Mesenchymal stem cell (in vitro differentiated cells and primary cell): ENCODE results near the gene FUT1.
A peak's percentile ranks its signal among the peaks of the same experiment; 100 is the strongest.

ENCODE experiments used
- DNase-seq: peaks from one replicate; pipeline ENCODE4 v3.0.0-alpha.2; 2013
- H2AFZ ChIP-seq: one replicate; pipeline ENCODE4 v1.6.1; 2013; ENCODE audit warnings: low read depth, mild to moderate bottlenecking, control low read depth, inconsistent platforms, low read length, moderate library complexity
- H2AK5ac ChIP-seq: 2 replicates; pipeline ENCODE4 v1.6.1; 2013; ENCODE audit warnings: low read length, moderate library complexity, mild to moderate bottlenecking, inconsistent platforms; ENCODE audit not compliant: severe bottlenecking
- H2BK120ac ChIP-seq: one replicate; pipeline ENCODE4 v1.6.1; 2013; ENCODE audit warnings: low read depth, mild to moderate bottlenecking, inconsistent platforms, low read length, moderate library complexity
- H2BK12ac ChIP-seq, 2 experiments: one replicate each; pipeline ENCODE4 v1.6.1; 2013; ENCODE audit warnings: inconsistent platforms in 2 of 2, low read length in 2 of 2, mild to moderate bottlenecking in 2 of 2, moderate library complexity in 2 of 2, control low read depth in 1 of 2
- H2BK15ac ChIP-seq: one replicate; pipeline ENCODE4 v1.6.1; 2013; ENCODE audit warnings: mild to moderate bottlenecking, low read depth, inconsistent platforms; ENCODE audit not compliant: poor library complexity, severe bottlenecking
- H2BK5ac ChIP-seq: 2 replicates; pipeline ENCODE4 v1.6.1; 2013; ENCODE audit warnings: low read depth, mild to moderate bottlenecking, low read length, control low read depth, inconsistent platforms; ENCODE audit not compliant: poor library complexity, severe bottlenecking
- H3K14ac ChIP-seq, 2 experiments: one replicate each; pipeline ENCODE4 v1.6.1; 2013; ENCODE audit warnings: inconsistent platforms in 2 of 2, low read length in 2 of 2, control low read depth in 1 of 2, mild to moderate bottlenecking in 1 of 2, moderate library complexity in 1 of 2
- H3K18ac ChIP-seq, 2 experiments: one replicate each; pipeline ENCODE4 v1.6.1; 2013; ENCODE audit warnings: inconsistent platforms in 2 of 2, low read length in 2 of 2, control low read depth in 1 of 2, low read depth in 1 of 2, mild to moderate bottlenecking in 1 of 2
- H3K23ac ChIP-seq, 2 experiments: one replicate each; pipeline ENCODE4 v1.6.1; 2013; ENCODE audit warnings: inconsistent platforms in 2 of 2, low read length in 2 of 2, mild to moderate bottlenecking in 2 of 2, moderate library complexity in 2 of 2, control low read depth in 1 of 2
- H3K27ac ChIP-seq: 2 replicates; pipeline ENCODE4 v1.5.1; 2013; ENCODE audit warnings: mild to moderate bottlenecking, moderate library complexity, low read length, control low read depth, inconsistent platforms; ENCODE audit not compliant: poor library complexity, severe bottlenecking
- H3K27me3 ChIP-seq, 2 experiments: 2 replicates each; pipeline versions ENCODE4 v1.6.1 to v1.7.0; 2013; ENCODE audit warnings: low read length in 2 of 2, mild to moderate bottlenecking in 2 of 2, moderate library complexity in 2 of 2, control low read depth in 1 of 2, inconsistent platforms in 1 of 2; ENCODE audit not compliant: control insufficient read depth in 1 of 2, insufficient read depth in 1 of 2
- H3K36me3 ChIP-seq, 2 experiments: 2 replicates each; pipeline versions ENCODE4 v1.6.1 to v1.7.0; 2013; ENCODE audit warnings: low read length in 2 of 2, control low read depth in 1 of 2, inconsistent platforms in 1 of 2, low read depth in 1 of 2, mild to moderate bottlenecking in 1 of 2; ENCODE audit not compliant: insufficient read depth in 2 of 2, control insufficient read depth in 1 of 2
- H3K4ac ChIP-seq, 2 experiments: one replicate each; pipeline ENCODE4 v1.6.1; 2013; ENCODE audit warnings: inconsistent platforms in 2 of 2, low read length in 2 of 2, mild to moderate bottlenecking in 2 of 2, moderate library complexity in 2 of 2, control low read depth in 1 of 2, low read depth in 1 of 2
- H3K4me1 ChIP-seq: 2 replicates; pipeline ENCODE4 v1.6.1; 2013; ENCODE audit warnings: low read depth, low read length, control low read depth; ENCODE audit not compliant: control insufficient read depth, insufficient read depth
- H3K4me2 ChIP-seq: 2 replicates; pipeline ENCODE4 v1.6.1; 2013; ENCODE audit warnings: low read length, mild to moderate bottlenecking, inconsistent platforms; ENCODE audit not compliant: poor library complexity, severe bottlenecking
- H3K4me3 ChIP-seq, 2 experiments: 2 replicates each; pipeline versions ENCODE4 v1.5.1 to v1.7.0; 2013; ENCODE audit warnings: low read length in 2 of 2, mild to moderate bottlenecking in 2 of 2, control low read depth in 1 of 2, low read depth in 1 of 2; ENCODE audit not compliant: insufficient read depth in 1 of 2
- H3K79me1 ChIP-seq: replicated peaks from 2 replicates; pipeline ENCODE4 v1.6.1; 2013; ENCODE audit warnings: mild to moderate bottlenecking, control low read depth, low read length, inconsistent platforms; ENCODE audit not compliant: poor library complexity, severe bottlenecking
- H3K9ac ChIP-seq: 2 replicates; pipeline ENCODE4 v1.7.0; 2013; ENCODE audit warnings: mild to moderate bottlenecking, low read length, moderate library complexity
- H3K9me3 ChIP-seq: 2 replicates; pipeline ENCODE4 v1.7.0; 2013; ENCODE audit warnings: mild to moderate bottlenecking, low read length; ENCODE audit not compliant: control insufficient read depth
- H4K8ac ChIP-seq: one replicate; pipeline ENCODE4 v1.6.1; 2013; ENCODE audit warnings: inconsistent platforms, mild to moderate bottlenecking, low read length, moderate library complexity
- H4K91ac ChIP-seq: one replicate; pipeline ENCODE4 v1.6.1; 2013; ENCODE audit warnings: mild to moderate bottlenecking, low read length, inconsistent platforms
- WGBS: methylation state at CpG from one replicate; pipeline ENCODE4 v1.1.7; 2013; ENCODE audit warnings: mixed read lengths; 5-methylcytosine and 5-hydroxymethylcytosine counted together

The FUT1 gene

GRCh38 chr19:48755787-48756186 is 3.3 kb upstream of the FUT1 start:
- H3K23ac ChIP-seq = no peak overlapping the region
- H2BK15ac ChIP-seq = no peak overlapping the region
- no peak overlapping the region for H2BK120ac ChIP-seq
- no peaks in the 10 kb centered on the region for H3K79me1 ChIP-seq
- H3K4me1 ChIP-seq = peaks cover 13% of the 10 kb centered on the region
- peaks cover 33 to 51% of the 10 kb centered on the region in 2 experiments for H3K27me3 ChIP-seq
- no peak overlapping the region for H3K4me3 ChIP-seq
- no peak overlapping the region for H2AFZ ChIP-seq
- no peak overlapping the region for H3K4me2 ChIP-seq
- no peak overlapping the region for H3K27ac ChIP-seq
- H3K14ac ChIP-seq = no peak overlapping the region
- DNase-seq = no peak
- H3K9me3 ChIP-seq = no peaks in the 10 kb centered on the region
- H2BK5ac ChIP-seq = no peak overlapping the region
- no peak overlapping the region for H2AK5ac ChIP-seq
- 93% methylated on average over 5 of the region's 5 CpGs for WGBS
- H3K9ac ChIP-seq = no peak overlapping the region
- H3K4ac ChIP-seq = no peak overlapping the region
- no peak overlapping the region for H4K8ac ChIP-seq
- H4K91ac ChIP-seq = no peak overlapping the region
- no peaks in the 10 kb centered on the region for H3K36me3 ChIP-seq
- H3K18ac ChIP-seq = no peak overlapping the region
- H2BK12ac ChIP-seq = no peak overlapping the region

GRCh38 chr19:48755084-48755641 is 2.7 kb upstream of the FUT1 start, which contains the start of gene FGF21:
Gene FGF21 (plus strand): TSS chr19:48755524. CDS start chr19:48756237, 713 bp downstream.
- H4K8ac ChIP-seq = no peak within 1 kb of the TSS
- H2AFZ ChIP-seq = no peak within 1 kb of the TSS
- H3K27me3 ChIP-seq = peaks cover 29 to 51% of the 10 kb centered on the region in 2 experiments
- no peak within 1 kb of the TSS for H2BK12ac ChIP-seq
- H4K91ac ChIP-seq = no peak within 1 kb of the TSS
- 92% methylated on average over 4 of the region's 4 CpGs for WGBS
- no peak within 1 kb of the TSS for H3K23ac ChIP-seq
- H3K9me3 ChIP-seq = no peaks in the 10 kb centered on the region
- H3K9ac ChIP-seq = no peak within 1 kb of the TSS
- no peak within 1 kb of the TSS for H3K4me3 ChIP-seq
- DNase-seq = no peak
- H3K4me2 ChIP-seq = no peak within 1 kb of the TSS
- H3K27ac ChIP-seq = no peak within 1 kb of the TSS
- peaks cover 13% of the 10 kb centered on the region for H3K4me1 ChIP-seq
- H2AK5ac ChIP-seq = no peak within 1 kb of the TSS
- H2BK120ac ChIP-seq = no peak within 1 kb of the TSS
- no peak within 1 kb of the TSS for H2BK15ac ChIP-seq
- H3K18ac ChIP-seq = no peak within 1 kb of the TSS
- no peak within 1 kb of the TSS for H3K4ac ChIP-seq
- H3K36me3 ChIP-seq = no peaks in the 10 kb centered on the region
- no peak within 1 kb of the TSS for H3K14ac ChIP-seq
- H2BK5ac ChIP-seq = no peak within 1 kb of the TSS
- H3K79me1 ChIP-seq = no peaks in the 10 kb centered on the region

DNA sequence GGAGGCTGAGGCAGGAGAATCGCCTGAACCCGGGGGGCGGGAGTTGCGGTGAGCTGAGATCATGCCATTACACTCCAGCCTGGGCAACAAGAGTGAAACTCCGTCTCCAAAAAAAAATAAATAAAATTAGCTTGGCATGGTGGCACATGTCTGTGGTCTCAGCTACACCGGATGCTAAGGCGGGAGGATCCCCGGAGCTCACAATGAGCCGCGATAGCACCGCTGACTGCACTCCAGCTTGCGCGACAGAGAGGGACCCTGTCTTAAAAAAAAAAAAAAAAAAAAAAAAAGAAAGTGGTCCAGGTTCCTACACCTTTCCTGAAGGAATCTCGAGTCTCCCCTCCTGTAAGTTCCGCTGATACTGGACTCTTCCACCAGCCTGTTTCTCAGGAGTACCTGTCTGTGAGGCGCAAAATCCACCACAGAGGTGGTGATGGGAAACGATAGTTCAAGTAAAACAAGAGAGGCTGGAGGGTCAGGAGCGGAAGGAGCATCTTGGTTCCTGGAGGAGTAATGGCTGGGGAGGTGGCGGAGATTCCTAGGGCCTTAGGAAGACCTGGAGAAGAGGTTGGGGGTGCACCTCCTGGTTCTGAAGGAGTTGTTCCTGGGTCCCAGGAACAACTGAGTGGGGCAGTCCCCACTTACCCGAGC is 471 bp downstream of the FUT1 start:
- WGBS = 34% methylated on average over 20 of the region's 20 CpGs
- H2AFZ ChIP-seq = peak overlapping the region; percentile 3

DNA sequence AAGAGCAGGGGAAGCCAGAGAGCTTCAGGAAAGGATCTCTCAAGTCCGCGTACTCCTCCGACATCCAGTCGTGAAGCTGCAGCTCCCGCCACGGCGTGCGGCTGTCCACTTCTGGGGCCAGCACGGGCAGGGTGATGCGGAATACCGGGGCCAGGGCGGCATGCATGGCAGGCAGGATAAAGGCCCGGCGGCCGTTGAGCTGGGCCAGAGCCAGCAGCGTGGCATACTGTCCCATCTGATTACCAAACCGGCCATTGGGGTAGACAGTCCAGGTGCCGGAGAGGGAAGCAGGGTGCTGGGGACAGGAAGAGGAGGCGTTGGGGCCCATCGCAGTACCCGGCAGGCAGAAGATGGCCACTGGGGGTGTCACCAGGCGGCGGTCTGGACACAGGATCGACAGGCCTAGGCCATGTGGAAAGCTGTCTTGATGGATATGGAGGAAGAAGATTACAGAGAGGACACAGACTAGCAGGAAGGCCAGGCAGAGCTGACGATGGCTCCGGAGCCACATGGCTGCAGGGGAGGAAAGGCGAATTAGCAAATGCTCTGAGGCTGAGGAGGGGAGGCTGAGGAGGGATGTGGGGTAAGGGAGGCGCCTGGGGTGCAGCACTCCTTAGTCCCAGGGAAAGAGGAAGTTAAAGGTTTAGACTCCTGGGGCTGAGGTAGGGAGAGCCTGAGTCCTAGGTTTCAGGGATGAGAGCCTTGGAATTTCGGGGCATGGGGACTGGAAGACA is 1.5 kb downstream of the FUT1 start:
- no peak overlapping the region for H3K9ac ChIP-seq
- no peak overlapping the region for H2BK15ac ChIP-seq
- H3K18ac ChIP-seq = no peak overlapping the region
- no peak overlapping the region for H3K4me3 ChIP-seq
- H3K27me3 ChIP-seq = peaks cover 30 to 66% of the 10 kb centered on the region in 2 experiments
- WGBS = 97% methylated on average over 29 of the region's 29 CpGs
- no peak overlapping the region for H2AK5ac ChIP-seq
- H3K9me3 ChIP-seq = no peaks in the 10 kb centered on the region
- no peak overlapping the region for H2BK5ac ChIP-seq
- DNase-seq = no peak
- no peak overlapping the region for H4K8ac ChIP-seq
- H3K4ac ChIP-seq = no peak overlapping the region
- no peak overlapping the region for H2AFZ ChIP-seq
- H3K23ac ChIP-seq = no peak overlapping the region
- no peak overlapping the region for H2BK120ac ChIP-seq
- H3K4me1 ChIP-seq = peaks cover 22% of the 10 kb centered on the region
- no peak overlapping the region for H2BK12ac ChIP-seq
- no peaks in the 10 kb centered on the region for H3K79me1 ChIP-seq
- H3K36me3 ChIP-seq = no peaks in the 10 kb centered on the region
- no peak overlapping the region for H4K91ac ChIP-seq
- no peak overlapping the region for H3K14ac ChIP-seq
- H3K4me2 ChIP-seq = no peak overlapping the region
- H3K27ac ChIP-seq = no peak overlapping the region

More for the DNA sequence above, 471 bp downstream of the FUT1 start:
- Histone ChIP-seq H4K91ac (no peak overlapping the region), H2BK120ac (no peak overlapping the region), H3K4me3 (no peak overlapping the region), H3K79me1 (no peaks in the 10 kb centered on the region), H3K4ac (no peak overlapping the region), H3K36me3 (no peaks in the 10 kb centered on the region), H3K4me1 (peaks cover 22% of the 10 kb centered on the region), H3K18ac (peak overlapping the region in 1 of 2 experiments; percentile 18), H3K27me3 (peaks cover 30 to 62% of the 10 kb centered on the region in 2 experiments), H2BK15ac (no peak overlapping the region), H2BK5ac (no peak overlapping the region), H2BK12ac (peak overlapping the region in 1 of 2 experiments; percentile 21), H3K4me2 (peak overlapping the region; percentile 72), H4K8ac (peak overlapping the region; percentile 55), H2AK5ac (no peak overlapping the region), H3K27ac (no peak overlapping the region), H3K9me3 (no peaks in the 10 kb centered on the region), H3K9ac (no peak overlapping the region), H3K14ac (no peak overlapping the region), H3K23ac (no peak overlapping the region)
- no peak for DNase-seq
